IPS DF 4.7 (cell line): ENCODE results near the gene GIPC1.

ENCODE experiments used
- DNase-seq: peaks from one replicate; pipeline ENCODE4 v3.0.0-alpha.2; 2013; ENCODE audit warnings: low spot score; ENCODE audit errors: extremely low read depth

GIPC1 gene

DNA sequence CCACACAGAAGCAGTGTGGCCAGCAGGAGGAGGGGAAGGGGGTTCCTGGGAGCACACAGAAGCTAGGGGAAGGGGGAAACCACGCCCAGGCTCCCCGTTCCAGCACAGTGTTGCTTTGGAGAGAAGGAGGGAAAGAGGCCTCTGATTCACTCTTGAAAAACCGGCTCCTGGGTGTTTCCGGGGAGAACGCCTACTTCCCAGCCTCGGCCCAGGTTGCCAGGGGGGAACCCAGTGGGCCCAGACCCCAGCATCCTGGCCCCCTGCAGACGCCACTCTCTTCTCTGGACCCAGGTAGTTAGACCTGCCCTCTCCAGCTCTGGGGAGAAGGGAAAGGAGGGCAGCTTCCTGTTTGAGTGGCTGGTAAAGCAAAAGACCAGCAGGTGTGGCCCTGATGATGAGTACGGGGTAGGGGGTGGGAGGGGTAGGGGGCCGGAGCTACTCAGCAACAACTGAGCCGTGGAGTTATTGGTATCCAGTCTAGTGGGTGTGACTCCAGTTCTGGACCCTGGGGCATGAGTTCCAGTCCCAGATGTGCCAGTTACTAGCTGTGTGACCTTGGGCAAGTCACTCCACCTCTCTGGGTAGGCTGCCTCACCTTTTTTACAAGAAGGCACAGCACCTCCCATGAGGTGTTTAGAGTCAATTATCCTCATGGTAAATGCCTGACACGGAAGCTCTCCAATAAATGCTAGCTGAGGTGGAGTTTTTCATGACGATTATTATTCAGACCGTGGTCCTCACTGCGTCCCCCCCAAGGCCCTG lies 836 bp downstream of the GIPC1 start:
- DNase-seq: no peak

DNA sequence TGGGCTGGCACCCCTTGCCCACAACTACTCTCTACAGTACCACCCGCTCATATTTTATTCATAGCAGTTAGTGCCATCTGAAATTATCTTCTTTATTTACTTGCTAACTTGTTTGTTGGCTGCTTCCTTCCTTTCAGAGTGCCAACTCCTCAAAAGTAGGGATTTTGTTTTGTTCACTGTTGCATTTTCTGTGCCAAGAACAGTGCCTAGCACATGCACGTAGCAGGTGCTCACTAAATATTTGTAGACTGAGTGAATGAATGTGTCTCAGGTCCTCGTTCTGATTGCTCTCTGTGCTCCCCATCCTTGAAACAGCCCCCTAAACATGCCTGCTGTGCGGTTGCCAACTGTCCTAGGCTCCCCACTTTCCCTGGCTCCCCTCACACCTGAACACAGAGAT lies 1.5 kb downstream of the GIPC1 start:
- DNase-seq: no peak

DNA sequence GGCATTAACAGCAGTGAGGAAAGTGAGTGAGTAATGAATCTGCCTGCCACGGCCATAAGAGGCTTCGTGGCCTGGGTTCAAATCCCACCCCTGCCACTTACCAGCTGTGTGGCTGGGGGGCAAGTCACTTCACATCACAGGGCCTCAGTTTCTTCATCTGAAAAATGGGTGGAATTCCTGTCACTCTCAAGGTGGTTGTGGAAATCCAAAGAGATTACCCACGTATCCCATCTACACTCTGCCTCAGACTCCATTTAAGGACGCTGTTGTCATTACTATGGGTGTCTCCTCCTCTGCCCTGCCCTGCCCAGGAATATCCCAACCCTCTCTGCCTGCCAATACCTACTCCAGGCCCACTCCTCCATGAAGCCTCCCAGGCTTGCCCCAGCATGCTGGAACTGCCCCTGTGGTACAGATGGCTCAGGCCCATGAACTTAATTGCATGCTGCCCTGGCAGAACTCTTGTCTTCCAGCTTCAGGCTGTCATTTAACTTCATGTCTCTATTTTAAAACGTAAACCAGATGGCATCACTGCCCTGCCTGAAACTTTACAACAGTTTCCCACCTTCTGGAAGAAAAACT lies 3.1 kb downstream of the GIPC1 start:
- no peak for DNase-seq

DNA sequence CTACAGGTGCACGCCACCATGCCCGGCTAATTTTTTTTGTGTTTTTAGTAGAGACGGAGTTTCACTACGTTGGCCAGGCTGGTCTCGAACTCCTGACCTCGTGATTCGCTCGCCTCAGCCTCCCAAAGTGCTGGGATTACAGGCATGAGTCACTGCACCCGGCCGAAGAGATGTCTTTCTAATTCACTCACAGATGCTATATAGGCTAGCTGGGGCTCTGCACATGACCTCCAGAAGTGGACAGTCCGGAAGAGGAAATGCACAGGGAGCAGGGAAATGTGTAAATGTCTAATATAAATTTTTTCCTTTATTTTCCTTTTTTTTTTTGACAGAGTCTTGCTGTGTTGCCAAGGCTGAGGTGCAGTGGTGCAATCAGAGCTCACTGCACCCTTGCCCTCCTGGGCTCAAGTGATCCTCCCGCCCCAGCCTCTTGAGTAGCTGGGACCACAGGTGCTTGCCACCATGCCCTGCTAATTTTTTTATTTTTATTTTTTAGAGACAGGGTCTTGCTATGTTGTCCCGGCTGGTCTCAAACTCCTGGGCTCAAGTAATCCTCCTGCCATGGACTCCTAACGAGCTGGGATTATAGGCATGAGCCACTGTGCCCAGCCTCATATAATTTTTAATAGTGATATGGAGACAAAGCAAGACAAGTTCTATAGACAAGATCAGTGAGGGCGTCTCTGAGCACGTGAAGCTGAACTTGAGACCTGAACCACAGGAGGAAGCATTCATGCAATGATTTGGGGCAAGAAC lies 8.4 kb downstream of the GIPC1 start:
- DNase-seq: no peak

DNA sequence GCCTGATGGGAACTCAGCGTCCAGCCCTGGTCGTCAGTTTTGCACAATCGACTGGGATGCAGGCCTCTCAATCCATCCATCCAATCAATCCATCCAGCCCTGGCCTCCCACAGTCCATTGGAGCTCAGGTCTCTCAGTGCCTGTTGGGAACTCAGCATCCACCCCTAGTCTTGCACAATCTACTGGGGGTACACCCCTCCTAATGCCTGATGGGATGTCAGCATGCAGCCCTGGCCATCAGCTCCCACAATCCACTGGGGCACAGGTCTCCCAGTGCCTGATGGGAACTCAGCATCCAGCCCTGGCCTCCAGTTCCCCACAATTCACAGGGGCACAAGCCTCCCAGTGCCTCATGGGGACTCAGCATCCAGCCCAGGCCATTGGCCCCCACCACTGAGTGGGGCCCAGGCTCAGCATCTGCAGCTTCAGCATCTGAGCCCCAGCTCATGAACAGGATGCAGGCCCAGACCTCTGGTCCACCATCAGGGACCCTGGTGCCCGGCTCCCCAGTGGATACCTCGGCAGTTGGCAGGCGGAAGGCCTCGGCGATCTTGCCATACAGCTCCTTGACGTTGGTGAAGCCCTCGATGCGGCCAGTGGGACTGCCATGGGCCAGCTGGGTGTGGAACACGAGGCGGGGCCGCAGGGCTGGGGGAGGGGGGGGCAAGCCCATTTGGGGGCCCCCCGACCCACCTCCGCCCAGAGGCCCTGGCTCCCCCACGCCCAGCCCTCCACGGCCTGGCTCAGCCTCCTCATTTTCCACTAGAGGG lies 13.6 kb downstream of the GIPC1 start:
- no peak for DNase-seq

DNA sequence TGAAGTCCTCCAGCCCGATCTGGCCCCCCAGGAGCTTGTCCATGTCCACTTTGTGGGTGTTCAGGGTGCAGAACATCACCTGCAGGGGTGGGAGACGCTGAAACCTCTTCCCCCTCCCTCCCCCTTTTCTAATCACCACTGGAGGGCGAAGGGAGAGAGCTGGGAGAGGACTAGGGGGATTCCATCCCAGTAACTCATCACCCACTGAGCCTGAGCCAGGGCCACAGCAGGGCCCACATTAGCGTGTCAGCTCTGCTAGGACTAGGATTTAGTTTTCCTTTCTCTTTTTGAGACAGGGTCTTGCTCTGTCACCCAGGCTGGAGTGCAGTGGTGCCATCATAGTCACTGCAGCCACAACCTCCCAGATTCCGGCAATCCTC lies 15.2 kb downstream of the GIPC1 start:
- DNase-seq: no peak

DNA sequence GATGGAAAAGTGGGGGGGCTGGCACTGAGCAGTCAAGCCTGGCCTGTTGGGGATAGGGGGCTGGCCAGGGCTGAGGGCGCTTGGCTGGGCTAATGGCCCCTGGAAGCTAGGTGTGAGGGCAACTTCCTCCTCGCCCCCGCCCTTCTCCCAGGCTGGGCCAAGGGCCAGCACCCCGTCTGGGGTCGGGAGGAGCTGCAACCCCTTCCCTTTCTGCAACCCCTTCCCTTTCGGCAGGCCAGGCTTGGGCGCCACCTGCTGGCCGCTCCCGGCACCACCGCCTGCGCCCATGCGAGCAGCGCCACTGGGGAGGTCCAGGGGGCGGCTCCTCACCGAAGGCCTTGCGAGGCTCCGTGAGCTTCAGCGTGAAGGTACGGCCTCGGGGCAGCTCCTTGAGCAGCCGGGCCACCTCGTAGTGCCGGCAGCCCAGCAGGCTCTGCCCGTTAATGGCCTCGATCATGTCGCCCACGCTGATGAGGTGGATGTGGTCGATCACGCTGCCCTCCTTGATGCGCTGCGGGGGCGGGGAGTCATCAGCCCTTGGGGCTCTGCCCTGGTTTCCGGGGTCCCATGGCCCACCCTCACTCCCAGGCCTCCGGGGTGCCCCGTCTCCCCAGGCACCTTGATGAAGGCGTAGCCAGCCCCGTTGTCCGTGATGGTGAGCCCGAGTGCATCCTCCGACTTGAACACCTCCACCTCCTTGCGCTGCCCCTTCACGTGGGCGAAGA lies 15.8 kb downstream of the GIPC1 start:
- no peak for DNase-seq

DNA sequence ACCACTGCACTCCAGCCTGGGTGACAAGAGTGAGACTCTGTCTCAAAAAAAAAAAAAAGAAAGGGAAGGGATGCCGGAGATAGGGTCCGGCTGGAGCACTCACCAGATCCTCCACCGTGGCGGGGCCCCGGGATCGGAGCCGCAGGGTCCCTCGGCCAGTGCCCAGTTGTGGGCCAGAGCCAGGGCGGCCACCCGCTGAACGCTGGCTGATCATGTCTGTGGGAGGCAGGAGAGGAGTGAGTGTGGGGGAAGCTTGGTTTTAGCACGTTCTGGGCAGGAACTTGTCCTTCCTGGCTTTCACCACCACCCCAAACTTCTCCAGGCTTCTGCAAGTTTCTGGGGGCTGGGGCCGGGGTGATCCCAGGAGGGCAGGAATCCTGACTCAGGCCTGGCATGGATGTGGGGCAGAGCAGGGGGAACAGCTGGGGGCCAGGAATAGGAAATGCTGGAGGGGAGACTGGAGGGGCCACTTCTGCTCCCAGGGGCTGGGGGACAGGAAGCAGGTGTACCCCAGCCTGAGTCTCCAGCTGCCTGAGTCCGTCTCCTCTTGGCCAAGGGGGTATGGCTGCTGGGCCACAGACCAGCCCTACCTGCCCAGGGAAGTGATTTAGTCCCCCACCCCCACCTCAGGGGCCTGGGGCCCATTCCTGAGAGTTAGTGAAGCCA lies 16.5 kb downstream of the GIPC1 start:
- no peak for DNase-seq

DNA sequence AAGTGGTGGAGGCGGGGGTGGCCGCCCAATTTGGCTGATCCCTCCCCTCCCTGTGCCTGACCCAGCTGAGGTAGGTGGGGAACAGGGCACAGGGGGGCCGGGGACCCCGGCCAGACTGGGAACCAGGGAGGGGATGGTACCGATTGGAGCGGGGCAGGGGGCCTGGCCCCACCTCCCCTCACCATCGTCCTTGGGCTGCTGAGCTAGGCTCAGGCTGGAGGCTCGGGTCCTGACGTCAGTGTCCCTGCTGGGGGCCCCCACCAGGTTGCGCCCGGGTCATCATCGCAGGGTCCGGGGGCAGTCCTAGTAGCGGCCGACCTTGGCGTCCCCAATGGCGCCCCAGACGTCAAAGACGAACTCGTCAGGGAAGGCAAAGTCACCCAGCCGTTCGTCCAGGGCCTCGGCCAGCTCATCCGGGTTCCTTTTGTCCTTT lies 17.8 kb downstream of the GIPC1 start:
- DNase-seq: no peak

DNA sequence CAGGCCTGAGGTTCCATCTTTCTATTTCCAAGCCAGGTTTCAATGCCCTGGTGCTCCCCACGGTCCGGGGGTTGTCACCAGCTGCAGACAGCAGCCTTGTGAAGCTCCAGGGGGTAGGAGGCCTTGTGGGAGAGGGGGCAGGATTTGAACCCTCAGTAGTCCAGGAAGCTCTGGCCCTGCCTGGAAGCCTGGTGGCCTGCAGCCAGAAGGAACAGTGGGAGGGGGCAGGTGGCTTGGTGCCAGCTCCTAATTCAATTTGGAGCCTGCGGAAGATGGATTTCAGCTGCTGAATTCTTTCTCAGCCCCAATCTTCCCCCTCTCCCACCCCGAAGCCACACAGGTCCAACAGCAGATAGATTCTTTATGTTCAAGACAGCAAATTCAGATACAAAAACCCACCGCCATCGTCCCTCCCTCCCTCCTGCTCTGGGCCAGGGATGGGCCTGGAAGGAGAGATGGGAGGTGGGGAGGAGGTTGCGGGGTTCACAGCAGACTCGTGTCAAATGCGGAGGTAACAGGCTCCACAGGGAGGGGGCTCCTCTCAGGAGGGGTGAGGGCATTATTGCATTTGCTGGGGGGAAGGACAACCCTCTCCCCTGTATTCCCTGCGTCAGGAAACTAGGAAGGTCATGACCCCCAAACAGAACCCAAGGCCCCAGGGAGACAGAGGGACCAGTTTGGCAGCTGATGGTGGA lies 18.4 kb downstream of the GIPC1 start:
- DNase-seq: no peak

DNA sequence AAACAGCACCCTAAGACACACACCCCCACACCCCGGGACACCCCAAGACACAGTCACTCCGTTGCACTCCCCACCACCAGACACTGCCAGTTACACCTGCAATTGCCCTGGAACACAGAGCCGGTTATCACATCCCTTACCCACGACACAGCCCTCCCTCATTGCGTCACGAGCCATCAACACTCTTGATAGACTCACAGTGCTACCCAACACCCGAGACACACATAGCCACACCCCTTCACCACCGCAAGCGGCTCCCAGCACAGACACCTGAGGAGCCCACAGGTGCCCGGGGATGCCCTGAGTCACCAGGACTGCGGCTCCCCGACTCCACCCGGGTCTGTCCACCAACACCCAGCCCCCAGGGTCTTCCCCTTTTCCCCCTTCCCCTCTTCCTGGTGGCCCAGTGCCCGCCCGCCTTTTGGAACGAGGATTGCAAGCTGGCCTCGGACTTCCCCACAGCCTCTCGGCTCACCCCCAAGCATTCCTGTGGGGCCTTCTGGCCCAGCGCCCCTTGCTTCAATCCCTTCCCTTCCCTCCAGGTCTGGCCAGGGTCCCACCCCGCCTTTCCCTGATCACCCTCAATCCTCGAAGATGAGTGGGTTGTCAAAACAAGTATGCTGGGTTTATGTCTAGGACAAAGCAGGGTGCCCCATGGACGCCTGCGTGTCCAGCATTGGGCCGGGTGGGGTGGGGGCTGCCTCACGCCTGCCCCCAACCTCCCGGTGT lies 19.1 kb downstream of the GIPC1 start:
- no peak for DNase-seq

DNA sequence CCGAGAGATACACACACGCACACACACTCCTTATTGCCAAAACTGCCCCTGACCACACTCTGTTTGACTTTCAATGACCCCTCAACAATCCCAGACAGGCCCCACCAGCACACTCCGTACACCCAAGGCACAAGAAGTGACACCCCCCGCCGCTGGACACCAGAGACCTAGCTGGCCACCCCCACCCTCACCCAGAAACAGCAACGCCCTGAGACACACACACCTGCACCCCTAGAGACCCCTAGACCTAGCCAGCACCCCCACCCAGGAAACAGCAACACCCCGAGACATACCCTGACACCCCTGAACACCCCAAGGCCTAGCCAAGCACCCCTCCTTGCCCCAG lies 19.6 kb downstream of the GIPC1 start:
- no peak for DNase-seq

DNA sequence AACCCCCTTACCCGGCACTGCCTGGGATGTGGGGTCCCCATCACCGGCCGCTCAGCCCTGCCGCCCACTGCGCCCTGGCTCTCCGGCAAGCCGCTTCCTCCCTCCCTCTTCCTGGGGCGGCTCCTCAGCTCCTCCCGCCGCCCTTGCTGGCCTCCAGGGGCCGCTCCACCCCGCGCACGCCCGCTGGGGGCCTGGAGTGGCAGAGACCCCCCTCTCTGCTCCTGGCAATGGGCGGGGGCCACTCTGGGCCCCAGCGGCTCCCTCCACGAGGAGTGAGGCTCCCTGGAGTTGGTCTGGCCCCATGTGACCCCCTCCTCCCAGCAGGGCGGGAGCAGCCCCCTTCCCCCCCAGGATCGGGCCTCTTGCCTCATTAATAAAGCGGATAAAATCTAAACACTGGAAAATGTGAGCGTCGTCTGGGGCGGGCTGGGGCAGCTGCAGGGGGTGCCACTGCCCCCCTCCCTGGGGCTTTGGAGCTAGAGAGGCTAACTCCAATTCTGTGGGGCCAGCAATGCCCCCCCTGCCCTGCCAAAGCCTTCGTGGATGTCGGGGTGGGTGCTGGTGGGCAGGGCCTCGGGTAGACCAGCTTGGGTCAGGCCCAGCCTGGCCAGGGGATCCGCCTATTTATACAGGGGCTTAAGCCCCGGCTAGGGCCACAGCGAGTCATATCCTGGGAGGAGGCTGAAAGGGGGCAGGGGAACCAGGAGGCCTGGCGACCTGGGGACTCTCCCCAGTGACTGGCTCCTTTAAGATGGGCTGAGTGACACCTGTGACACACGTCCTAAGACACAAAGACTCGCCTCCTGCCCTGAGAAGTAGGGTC lies 20.5 kb downstream of the GIPC1 start, which contains the start of gene PTGER1:
PTGER1 (minus strand) TSS at position 104 of the 823 bp plus-strand sequence. CDS start 1,034 bp downstream, outside the sequence.
- DNase-seq: no peak

DNA sequence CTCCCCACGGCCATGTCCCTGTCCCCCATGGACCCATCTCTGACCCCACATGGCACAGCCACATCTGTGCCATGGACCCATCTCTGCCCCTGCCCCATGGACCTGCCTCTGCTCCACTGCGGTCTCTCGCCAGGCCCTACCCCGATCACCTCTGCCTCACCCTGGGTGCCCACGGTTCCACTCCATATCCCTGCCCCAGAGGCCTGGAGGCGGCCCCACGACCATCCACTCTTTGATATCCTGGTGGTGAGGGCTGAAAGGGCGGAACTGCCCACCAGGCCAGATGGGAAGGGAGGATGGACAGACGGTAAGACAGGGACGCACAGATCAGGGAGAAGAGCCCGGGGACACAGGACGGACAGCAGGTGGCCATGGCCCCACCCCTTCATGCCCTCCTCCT lies 21.1 kb downstream of the GIPC1 start:
- no peak for DNase-seq

DNA sequence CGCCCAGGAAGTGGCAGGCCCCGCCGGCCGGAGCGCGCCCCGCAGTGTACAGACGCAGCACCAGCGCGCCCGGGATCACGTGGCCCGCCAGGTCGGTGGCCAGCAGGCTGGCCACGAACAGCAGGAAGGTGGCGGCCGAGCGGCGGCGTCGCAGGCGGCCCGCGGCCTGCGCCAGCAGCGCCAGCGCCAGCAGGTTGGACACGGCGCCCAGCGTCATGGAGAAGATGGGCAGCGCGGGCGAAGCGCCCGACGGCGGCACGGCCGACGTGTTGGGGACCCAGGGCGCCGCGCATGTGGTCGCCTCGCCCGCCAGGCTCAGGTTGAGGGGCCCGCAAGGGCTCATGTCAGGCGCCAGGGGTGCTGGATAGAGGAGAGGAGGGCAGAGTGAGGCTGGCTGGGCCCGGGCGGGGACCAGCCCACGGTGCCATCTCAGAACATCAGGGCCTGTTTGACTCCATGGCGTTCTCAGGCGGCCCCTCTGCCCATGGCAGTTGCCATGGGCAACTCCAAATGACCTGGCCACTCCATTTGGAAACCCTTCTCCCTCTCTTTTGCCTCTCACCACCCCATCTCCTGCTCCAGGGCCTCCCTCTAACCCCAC lies 21.8 kb downstream of the GIPC1 start:
- DNase-seq: no peak

DNA sequence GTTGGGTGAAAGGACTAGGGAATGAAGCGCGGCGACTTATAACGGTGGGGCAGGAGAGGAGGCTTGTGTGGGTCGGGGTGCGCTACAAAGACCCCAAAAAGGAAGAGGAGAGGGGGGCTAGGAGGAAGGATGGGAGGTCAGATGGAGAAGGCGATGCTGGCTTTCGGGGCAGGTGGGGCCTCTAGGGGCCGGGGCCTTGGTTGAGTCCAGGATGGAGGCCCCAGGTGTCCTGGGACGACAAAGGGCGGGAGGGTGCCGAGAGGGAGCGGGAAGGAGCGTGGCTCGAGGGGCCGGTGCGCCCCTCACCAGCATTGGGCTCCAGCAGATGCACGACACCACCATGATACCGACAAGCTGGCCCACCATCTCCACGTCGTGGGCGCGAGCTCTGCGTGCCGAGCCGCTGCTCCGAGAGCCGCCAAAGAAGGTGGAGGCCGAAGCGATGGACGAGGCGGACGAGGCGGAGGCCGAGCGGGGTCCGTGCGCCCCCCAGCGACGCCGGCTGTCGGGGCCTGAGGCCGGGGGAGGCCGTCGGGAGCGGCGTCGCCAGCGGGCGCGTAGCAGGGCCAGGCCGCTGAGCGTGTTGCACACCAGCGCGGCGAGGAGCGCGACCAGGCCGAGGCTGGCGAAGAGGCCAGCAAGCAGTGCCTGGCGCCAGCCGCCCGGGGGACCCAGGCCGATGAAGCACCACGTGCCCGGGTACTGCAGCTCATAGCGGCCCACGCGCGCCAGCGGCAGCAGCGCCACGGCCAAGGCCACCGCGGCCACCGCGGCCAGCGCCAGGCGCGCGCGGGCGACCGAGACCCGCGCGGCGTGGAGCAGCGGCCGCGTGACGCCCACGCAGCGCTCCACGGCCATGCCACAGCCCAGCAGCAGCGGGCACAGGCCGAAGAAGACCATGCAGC lies 22.6 kb downstream of the GIPC1 start:
- no peak for DNase-seq
